GM12892 (cell line): ENCODE data around the gene CHAC2.

Experiments
- POLR2A ChIP-seq: IDR thresholded peaks from 2 replicates; pipeline ENCODE4 v1.6.1; 2011; ENCODE audit warnings: low read depth, low read length, control low read depth
- POLR2AphosphoS5 ChIP-seq: IDR thresholded peaks from 2 replicates; pipeline ENCODE4 v1.6.1; 2011; ENCODE audit warnings: low read depth, low read length, control low read depth
- TAF1 ChIP-seq: IDR thresholded peaks from 2 replicates; pipeline ENCODE4 v1.6.1; 2011; ENCODE audit warnings: low read depth, mild to moderate bottlenecking, control low read depth, low read length, borderline replicate concordance

GRCh38 chr2:53778536-53779162, 11.0 kb downstream of the CHAC2 start:
- no peak for TF ChIP-seq POLR2AphosphoS5
- TF ChIP-seq POLR2A: no peak
- no peak for TF ChIP-seq TAF1
